Measurements from ENCODE around the gene MSANTD2.

GRCh38 chr11:124823512-124824376 lies 23.5 kb upstream of the MSANTD2 start:
- TF ChIP-seq CTCF (IDR thresholded peaks at IDR 0.05; ENCODE audit: low read depth, low read length, poor library complexity, severe bottlenecking) (no peak), EZH2phosphoT487 (IDR thresholded peaks at IDR 0.05; ENCODE audit: borderline replicate concordance, low read length) (no peak)

Measured in DOHH2 (cell line).